ENCODE data around the gene POLD2. TPM values are rescaled to one million over a fixed set of nuclear protein-coding genes. Genes with fewer than 3 reads are reported as not detected.

The POLD2 gene
- total RNA-seq (ENCODE audit: low replicate concordance), result 72.0 and 80.7 TPM in 2 replicates

DNA sequence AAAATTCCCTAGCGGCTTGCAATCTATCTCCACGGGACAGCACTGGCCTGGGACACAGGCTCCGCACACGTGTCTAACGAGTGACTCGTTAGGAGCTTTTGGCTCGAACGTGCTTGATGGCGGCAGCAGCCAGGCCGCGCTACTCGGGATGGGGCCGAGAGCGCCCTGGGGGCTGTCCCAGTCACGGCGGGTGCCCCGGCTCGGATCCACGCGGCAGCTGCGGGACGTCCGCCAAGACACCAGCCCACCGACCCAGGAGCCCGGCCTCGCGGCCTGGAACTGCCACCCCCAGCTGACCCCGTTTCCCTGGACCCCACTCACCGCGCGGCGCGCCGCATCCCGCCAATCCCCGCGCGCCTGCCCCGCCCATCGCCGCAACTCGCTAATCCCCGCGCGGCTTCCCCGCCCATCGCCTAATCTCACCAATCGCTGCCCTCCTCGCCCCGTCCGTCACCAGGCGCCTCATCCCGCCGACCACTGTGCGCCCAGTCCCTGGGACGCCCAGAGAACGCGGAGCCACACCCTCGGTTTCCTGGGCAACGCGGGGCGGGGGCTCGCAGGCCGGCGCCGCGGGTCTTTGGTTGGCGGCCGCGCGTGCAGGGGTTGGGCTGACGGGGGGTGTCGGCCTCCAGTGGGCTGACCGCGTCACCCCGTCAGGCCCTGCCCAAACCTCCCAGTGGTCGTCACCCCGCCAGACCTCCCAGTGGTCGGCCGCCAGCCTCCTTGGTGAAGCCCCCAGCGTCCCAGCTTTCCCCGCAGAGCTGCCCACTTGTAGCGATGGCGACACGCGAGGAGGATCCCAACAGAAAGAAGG lies at the start of gene POLD2:
Gene POLD2, minus strand, starts transcription at position 359 of the 814 bp plus-strand sequence. CDS start 1,495 bp downstream, outside the sequence.

GRCh38 chr7:44141221-44141850 lies 18.0 kb upstream of the POLD2 start, which contains the start of gene MYL7:
Gene MYL7, minus strand, starts transcription at chr7:44141332. Its CDS starts 27 bp downstream, at chr7:44141305.

DNA sequence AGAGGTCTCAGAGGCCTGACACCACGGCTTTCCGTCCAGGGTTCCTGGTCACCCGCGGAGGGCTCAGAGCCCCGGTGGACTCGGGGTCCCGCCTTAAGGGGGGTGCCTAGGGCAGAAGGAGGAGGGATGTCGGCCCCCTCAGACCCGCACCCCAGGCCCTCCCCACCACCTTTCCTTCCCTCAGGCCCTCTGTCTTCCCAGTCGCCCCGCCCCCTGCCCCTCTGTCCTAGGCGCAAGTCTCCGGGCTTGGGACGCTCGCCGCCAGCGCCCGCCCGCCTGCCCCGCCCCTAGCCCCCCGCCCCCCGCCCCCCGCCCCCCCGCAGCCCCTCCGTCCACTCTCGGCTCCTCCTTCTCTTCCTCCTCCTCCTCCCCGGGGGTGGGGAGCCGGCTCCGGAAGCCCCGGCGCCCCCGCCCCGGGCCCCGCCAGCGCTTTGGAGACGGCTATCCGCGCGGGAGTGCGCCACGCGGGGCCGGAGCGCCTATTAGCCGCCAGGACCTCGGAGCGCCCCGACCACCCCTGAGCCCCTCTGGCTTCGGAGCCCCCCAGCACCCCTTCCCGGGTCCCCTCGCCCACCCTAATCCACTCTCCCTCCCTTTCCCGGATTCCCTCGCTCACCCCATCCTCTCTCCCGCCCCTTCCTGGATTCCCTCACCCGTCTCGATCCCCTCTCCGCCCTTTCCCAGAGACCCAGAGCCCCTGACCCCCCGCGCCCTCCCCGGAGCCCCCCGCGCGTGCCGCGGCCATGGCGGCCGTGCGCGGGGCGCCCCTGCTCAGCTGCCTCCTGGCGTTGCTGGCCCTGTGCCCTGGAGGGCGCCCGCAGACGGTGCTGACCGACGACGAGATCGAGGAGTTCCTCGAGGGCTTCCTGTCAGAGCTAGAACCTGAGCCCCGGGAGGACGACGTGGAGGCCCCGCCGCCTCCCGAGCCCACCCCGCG lies 19.2 kb downstream of the POLD2 start, which contains the start of gene AEBP1:
Gene AEBP1, plus strand, starts transcription at position 423 of the 937 bp plus-strand sequence. Its CDS starts 321 bp downstream, at position 744.

DNA sequence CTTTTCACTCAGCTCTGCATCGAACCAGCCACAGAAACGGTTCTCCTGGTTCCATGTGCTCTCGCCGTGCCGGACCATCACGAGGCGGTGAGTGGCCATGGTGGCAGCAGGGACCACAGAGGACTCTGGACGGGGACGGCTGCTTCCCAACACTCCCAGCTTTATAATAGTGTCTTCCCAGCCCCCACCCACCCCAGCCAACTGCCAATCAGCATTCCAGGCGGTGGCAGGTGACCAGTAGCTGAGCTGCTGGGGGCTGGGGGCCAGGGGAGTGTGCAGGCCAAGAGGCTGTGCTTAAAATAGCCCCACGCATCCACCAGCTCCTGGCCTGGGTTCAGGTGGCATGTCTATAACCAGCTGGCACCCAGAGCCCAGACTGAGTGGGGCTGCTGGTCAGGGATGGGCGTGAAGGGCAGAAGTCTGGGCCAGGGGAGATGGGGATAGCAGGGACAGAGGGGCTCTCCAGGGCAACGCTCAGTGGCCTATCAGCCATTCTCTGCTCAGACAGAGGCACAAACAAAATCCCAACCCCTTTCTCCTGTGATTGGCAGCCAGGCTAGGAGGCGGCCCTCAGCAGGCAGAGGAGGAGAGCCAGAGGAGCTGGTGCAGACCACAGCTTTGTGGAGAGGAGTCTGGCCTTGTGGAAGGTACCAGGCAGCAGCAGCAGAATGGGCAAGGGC lies 57.8 kb downstream of the POLD2 start, which contains the start of gene PGAM2:
Gene PGAM2, minus strand, starts transcription at position 137 of the 680 bp plus-strand sequence. Its CDS starts 38 bp downstream, at position 99.

Other genes starting within 250 kb of the POLD2 start
- 24.8 and 25.4 TPM in 2 replicates for gene URGCP, start 217.0 kb downstream of the POLD2 start, total RNA-seq (ENCODE audit: low replicate concordance)
- gene UBE2D4, start 197.1 kb downstream of the POLD2 start, total RNA-seq (ENCODE audit: low replicate concordance), result 8.4 and 12.1 TPM in 2 replicates
- gene SPDYE1, start 125.7 kb downstream of the POLD2 start, total RNA-seq (ENCODE audit: low replicate concordance), result not detected in 2 replicates
- gene DBNL, start 78.8 kb downstream of the POLD2 start, total RNA-seq (ENCODE audit: low replicate concordance), result 171 and 262 TPM in 2 replicates
- 0.75 and 2.5 TPM in 2 replicates for gene PGAM2, start 58.0 kb downstream of the POLD2 start, total RNA-seq (ENCODE audit: low replicate concordance)
- 8.6 and 15.2 TPM in 2 replicates for gene POLM, start 41.0 kb downstream of the POLD2 start, total RNA-seq (ENCODE audit: low replicate concordance)
- 80.0 and 122 TPM in 2 replicates for gene AEBP1, start 19.2 kb downstream of the POLD2 start, total RNA-seq (ENCODE audit: low replicate concordance)
- 0.82 TPM in 1 of 2 replicates, not detected in the other for gene MYL7, start 17.8 kb upstream of the POLD2 start, total RNA-seq (ENCODE audit: low replicate concordance)
- 0.60 and 1.6 TPM in 2 replicates for gene GCK, start 65.9 kb upstream of the POLD2 start, total RNA-seq (ENCODE audit: low replicate concordance)
- 41.7 and 128 TPM in 2 replicates for gene YKT6, start 77.4 kb upstream of the POLD2 start, total RNA-seq (ENCODE audit: low replicate concordance)
- gene CAMK2B, start 202.0 kb upstream of the POLD2 start, total RNA-seq (ENCODE audit: low replicate concordance), result 0.23 and 0.59 TPM in 2 replicates